Stimulated activated naive CD8-positive, alpha-beta T cell treated with anti-CD3 and anti-CD28 coated beads, Interleukin-15, Interleukin-2, amounts not matched to agents 100 U/mL and 50 U/mL, for 24 hours (primary cell): Measurements from ENCODE around the gene MYL12A.
A peak's percentile ranks its signal among the peaks of the same experiment; 100 is the strongest.
"Not testable (repeated sequence)": the region's sequence is repeated elsewhere in the genome, so short reads cannot be mapped to it uniquely, and the experiment has no call there.

ENCODE experiments used
- ATAC-seq: fragments of 150-1000 bp; cut with Tn5 transposase; one replicate; pipeline ENCODE4 v1.10.0; 2021
- DNase-seq: peaks from one replicate; pipeline ENCODE4 v3.0.0; 2021

Gene MYL12A

GRCh38 chr18:3247240-3248061 is at the start of gene MYL12A:
Gene MYL12A (plus strand): TSS chr18:3247801. CDS start chr18:3253248, 5,447 bp downstream.
- ATAC-seq (peak; percentile 83), DNase-seq (peak; percentile 98)

DNA sequence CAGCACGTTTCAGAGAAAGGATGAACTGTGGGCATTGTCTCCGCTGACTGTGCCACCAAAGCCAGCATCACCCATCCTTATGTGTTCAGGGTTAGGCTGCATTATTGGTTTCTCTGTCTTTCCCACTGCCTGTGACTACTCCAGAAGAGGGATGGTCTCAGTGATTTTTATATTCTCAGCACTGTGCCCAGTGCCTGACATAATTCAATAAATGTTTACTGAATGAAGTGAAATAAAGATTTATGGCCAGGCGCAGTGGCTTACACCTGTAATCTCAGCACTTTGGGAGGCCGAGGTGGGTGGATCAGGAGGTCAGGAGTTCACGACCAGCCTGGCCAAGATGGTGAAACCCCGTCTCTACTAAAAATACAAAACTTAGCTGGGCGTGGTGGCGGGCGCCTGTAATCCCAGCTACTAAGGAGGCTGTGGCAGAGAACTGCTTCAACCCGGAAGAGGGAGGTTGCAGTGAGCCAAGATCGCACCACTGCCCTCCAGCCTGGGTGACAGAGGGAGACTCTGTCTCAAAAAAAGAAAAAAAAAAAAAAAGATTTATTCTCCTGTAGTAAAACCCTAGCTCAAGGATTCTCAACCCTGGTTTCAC is 49.2 kb upstream of the MYL12A start:
- not testable (repeated sequence) for ATAC-seq, DNase-seq

GRCh38 chr18:3199942-3200645 is 47.5 kb upstream of the MYL12A start:
- ATAC-seq (no peak), DNase-seq (no peak)

GRCh38 chr18:3205239-3205638 is 42.4 kb upstream of the MYL12A start:
- ATAC-seq (no peak), DNase-seq (no peak)

- DNase-seq (no peak), ATAC-seq (peak; percentile 61)
Measured at GRCh38 chr18:3207565-3207964, 40.0 kb upstream of the MYL12A start.

DNA sequence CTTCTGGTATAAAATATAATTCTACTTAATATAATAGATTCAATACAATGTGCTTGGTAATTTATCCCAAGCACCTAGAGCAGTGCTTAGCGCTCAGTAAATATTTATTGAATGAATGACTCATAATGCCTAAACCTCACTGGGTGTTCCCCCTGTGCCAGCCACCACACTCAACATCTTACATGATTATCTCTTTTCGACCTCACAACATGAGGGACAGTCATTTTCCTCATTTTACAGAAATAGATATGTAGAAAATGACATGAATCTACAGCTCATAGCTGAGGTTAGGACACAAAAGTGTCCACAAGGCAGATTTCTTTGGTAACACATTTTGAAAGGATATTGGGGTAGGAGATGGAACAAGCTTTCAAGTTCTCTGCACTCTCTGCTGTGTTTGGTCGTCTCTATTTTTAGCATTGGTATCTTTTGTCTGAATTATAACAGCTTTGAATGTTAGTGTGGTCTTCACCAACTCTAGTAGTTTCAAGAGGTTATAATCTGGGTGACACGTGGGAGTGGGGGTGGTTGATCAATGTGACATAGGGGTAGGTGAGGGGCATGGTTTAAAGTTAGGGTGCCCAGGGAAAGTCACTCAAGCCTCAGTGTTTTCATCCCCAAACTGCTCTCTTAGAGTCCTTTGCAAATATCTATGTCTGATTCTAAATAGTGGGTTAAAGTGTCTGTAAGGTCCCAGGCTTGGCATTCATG is 37.6 kb upstream of the MYL12A start:
- no peak for DNase-seq
- peak; percentile 82 for ATAC-seq

- DNase-seq (no peak), ATAC-seq (no peak)
Measured at GRCh38 chr18:3211236-3211992, 36.2 kb upstream of the MYL12A start.

DNA sequence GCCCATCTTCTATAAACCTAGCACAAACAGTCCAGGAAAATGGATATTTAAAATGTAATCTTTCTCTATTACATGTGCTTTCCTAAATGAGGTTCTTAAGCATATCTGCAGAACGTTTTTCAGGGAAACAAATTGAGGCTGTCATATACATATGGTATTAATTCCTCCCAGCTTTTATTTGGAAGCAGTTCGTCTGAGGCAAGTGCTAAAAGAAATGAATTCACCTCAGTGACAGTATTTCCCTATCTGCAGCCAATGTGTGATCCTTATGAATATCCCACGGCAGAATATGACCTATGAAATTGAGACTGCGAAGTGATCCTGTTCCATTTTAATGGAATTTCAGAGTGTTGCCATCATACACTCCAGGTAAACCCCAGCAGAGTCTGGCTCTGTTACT is 34.9 kb upstream of the MYL12A start:
- DNase-seq: no peak

GRCh38 chr18:3213300-3214059 is 34.1 kb upstream of the MYL12A start:
- no peak for DNase-seq
- peak; percentile 51 for ATAC-seq

More for the DNA sequence above, 34.9 kb upstream of the MYL12A start:
- ATAC-seq: no peak

DNA sequence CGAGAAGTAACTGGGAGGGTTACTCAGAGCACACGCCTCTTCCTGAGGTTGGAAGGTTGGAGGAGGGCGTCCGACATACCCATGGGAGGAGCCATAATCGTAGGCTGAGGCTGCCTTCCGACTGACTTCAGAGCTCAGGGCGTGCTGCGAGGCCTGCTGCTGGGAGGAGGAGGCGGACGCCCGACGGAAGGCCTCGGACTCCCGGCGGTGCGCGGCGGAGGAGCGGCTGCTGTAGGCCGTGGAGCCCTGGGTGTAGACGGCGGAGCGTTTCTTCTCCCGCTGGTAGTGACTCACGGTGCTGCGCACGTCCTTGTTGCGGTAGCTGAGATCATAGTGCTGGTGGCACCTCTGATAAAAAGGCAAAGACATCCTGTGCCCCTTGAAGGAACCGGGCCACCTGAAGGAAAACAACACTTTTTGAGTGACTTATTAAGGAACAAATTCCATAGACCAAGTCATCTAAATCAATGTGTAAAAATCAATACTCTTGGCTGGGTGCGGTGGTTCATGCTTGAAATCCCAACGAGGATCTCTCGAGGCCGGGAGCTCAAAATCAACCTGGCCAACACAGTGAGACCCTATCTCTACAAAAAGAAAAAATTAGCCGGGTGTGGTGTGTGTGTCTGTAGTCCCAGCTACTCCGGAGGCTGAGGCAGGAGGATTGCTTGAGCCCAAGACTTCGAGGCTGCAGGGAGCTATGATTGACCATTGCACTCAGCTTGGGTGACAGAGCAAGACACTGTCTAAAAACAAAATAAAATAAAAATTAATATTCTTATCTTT is 32.6 kb upstream of the MYL12A start:
- DNase-seq (no peak), ATAC-seq (no peak)

DNA sequence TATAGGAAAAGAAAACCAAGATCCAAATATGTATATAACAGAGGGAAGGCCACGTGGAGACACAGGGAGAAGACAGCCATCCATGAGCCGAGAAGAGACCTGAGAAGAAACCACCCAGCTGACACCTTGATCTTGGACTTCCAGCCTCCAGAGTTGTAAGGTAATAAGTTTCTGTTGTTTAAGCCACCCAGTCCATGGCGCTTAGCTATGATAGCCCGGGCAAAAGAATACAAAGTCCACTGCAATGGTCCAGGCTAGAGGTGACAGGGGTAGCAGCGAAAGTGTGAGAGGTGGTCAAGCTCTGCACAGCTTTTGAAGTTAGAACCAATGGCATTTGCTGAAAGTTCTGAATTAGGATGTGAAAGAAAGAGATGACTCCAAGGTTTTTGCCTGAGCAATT is 30.6 kb upstream of the MYL12A start:
- DNase-seq (no peak), ATAC-seq (no peak)

- no peak for DNase-seq
- no peak for ATAC-seq
Measured at GRCh38 chr18:3217948-3218647, 29.5 kb upstream of the MYL12A start.

GRCh38 chr18:3218819-3219218 is 28.8 kb upstream of the MYL12A start:
- ATAC-seq (no peak), DNase-seq (no peak)

DNA sequence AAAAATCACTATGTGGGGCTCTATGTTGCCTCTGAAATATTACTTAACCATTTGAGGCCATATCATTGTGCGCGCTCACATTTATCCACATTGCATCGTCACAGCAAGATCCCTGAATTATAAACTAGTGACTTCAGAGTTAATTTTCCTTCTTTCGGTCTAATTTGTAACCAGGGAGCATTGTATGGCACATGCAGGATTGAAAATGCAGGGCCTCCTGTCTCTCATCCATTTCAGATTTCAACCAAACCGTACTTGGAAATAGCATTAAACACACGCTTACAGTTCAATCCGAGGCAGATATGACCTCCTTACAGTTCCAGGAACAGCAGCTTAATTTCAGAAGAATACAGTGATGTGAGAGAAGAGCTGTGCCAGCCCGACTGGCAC is 28.4 kb upstream of the MYL12A start:
- no peak for DNase-seq

DNA sequence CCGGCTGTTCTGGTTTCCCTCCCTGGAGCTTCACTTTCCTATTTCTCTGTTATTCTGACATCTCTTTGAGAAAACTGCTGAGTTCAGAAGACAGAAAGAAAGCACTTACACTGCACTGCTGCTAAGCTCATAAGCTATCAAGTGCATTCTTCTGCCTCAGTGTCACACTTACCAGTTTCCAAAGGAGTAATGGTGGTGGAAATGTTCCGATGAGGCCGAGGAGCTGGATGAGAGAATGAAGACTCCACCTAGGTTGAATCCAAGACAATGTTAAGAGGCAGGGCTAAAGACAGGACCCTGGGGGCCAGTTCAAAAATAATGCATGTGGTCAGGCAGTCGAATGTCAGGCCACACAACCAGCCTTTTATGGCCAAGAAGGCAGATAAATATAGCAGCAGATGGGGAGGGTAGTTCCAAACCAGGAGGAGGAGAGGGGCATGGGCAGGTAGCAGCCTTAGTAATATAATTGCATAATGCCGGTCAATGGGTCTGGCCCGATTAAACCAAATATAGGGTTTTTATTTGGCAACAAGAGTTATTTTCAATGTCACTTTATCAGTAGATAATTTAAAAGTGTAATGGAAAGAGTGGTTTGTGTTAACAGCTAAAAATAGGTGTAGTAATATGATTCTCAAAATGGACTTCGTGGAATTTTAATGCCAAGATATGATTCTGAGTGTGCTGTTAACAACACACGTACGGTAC is 27.8 kb upstream of the MYL12A start, which contains the start of gene MYOM1:
Gene MYOM1, minus strand, starts transcription at position 338 of the 705 bp plus-strand sequence. CDS start 4,745 bp downstream, outside the sequence.
- ATAC-seq (no peak), DNase-seq (no peak)

More for the DNA sequence above, 28.4 kb upstream of the MYL12A start:
- no peak for ATAC-seq

- ATAC-seq, DNase-seq: not testable (repeated sequence)
Measured at GRCh38 chr18:3220868-3221267, 26.7 kb upstream of the MYL12A start.

GRCh38 chr18:3221496-3221895 is 26.1 kb upstream of the MYL12A start:
- DNase-seq (no peak), ATAC-seq (no peak)

DNA sequence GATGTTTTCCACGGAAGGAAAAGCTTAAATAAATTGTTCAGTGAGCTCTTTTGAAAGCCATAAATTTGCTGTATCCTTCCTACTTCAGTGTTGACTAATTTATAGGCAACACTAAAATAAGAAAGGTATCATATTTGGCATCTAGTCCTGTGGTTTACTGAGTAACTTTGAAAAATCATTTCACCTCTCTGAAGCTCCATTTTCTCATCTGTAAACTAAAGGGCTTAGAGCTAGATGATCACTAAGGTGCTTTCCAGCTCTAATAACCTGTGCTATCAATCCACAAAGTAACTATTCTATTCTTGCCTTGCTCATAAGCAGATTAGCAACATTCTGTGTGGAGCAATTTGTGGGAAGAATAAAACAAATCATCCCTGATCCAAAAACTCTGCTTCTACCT is 24.2 kb upstream of the MYL12A start:
- ATAC-seq (no peak), DNase-seq (no peak)

GRCh38 chr18:3224223-3224622 is 23.4 kb upstream of the MYL12A start:
- ATAC-seq (no peak), DNase-seq (no peak)
